Activated CD8-positive, alpha-beta T cell treated with anti-CD3 and anti-CD28 coated beads, Interleukin-2, amount 10 ng/mL, durations not matched to agents 7 days and 5 days (primary cell): ENCODE results near the gene CDKL4. TPM values are rescaled to one million over a fixed set of nuclear protein-coding genes. Genes with fewer than 3 reads are reported as not detected.
A peak's percentile ranks its signal among the peaks of the same experiment; 100 is the strongest.

Experiments used
- ATAC-seq: fragments of 150-1000 bp; cut with Tn5 transposase; one replicate; pipeline ENCODE4 v1.10.0; 2021; ENCODE audit warnings: moderate library complexity
- CTCF ChIA-PET: fragments of 350-600 bp; sonication (Branson Sonifier 250); formaldehyde crosslinking; loops from one replicate; lab custom pipeline; 2021; ENCODE audit warnings: antibody characterized with exemption; lab: Charles Lee
- POLR2A ChIA-PET: fragments of 350-600 bp; sonication (Branson Sonifier 250); formaldehyde crosslinking; loops from one replicate; lab custom pipeline; 2021; ENCODE audit warnings: antibody characterized with exemption; lab: Charles Lee
- DNase-seq: peaks from one replicate; pipeline ENCODE4 v3.0.0-alpha.2; 2020
- H3K27ac Mint-ChIP-seq: one replicate; pipeline ENCODE4 v1.8.0; 2021; ENCODE audit warnings: mild to moderate bottlenecking, mixed read lengths
- H3K27me3 Mint-ChIP-seq: one replicate; pipeline ENCODE4 v1.8.0; 2021; ENCODE audit warnings: low read depth, mixed read lengths
- H3K36me3 Mint-ChIP-seq: one replicate; pipeline ENCODE4 v1.8.0; 2021; ENCODE audit warnings: low read depth, mixed read lengths
- H3K4me1 Mint-ChIP-seq: one replicate; pipeline ENCODE4 v1.8.0; 2021; ENCODE audit warnings: low read depth, mixed read lengths
- H3K4me3 Mint-ChIP-seq: one replicate; pipeline ENCODE4 v1.8.0; 2021; ENCODE audit warnings: mild to moderate bottlenecking, mixed read lengths
- H3K9me3 Mint-ChIP-seq: one replicate; pipeline ENCODE4 v1.8.0; 2022; ENCODE audit warnings: mixed read lengths; ENCODE audit not compliant: insufficient read depth
- total RNA-seq, 2 experiments: library from RNA; stranded (reverse); gene quantifications; one replicate each; pipeline ENCODE4 v1.2.3, GENCODE V29; 2021

The CDKL4 gene
- total RNA-seq, 2 experiments from 2014 or later, result 1.1 TPM

DNA sequence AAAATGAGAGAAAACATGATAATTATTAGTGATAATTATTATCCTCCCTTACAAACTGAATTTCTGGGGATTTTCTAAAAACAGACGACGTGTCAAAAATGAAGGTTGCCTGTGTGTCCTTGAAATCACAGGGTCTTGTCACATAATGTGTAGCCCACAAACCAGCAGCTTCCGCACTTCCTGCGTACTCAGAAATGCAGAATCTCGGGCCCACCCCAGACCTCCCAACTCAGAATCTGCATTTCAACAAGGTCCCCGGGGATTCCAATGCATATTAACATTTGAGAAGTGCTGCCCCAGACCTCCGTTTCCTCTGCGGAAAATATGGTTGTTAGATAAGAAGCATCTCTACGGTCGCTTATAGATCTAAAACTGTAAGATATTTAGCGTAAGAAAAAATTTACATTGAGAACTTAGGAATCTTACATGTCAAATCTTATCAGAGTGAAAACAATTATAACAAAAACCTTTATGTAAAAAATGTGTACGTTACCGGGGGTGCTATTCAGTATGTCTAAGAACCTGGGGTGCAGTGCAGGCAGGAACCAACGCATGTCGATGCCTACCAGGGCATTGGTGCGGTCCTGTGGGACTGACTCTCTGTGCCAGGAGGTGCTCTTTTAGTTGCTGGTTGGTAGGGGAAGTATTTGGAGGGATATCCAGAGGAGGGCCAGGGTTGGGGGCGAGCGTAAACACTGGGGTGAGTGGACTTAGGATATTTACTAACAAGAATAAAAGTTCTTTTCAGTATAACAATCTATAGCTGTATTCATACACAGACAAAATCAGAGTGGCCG, 15.2 kb downstream of the CDKL4 start:
- DNase-seq (peak; percentile 81), ATAC-seq (peak; percentile 66)
- H3K4me3 Mint-ChIP-seq, result peak overlapping the region; percentile 61
- H3K9me3 Mint-ChIP-seq, result no peaks in the 10 kb centered on the region
- peaks cover 55% of the 10 kb centered on the region for H3K4me1 Mint-ChIP-seq
- peaks cover 3% of the 10 kb centered on the region for H3K27me3 Mint-ChIP-seq
- H3K27ac Mint-ChIP-seq, result peak overlapping the region; percentile 97
- ChIA-PET CTCF (interaction anchor here (0.6 to 6.8 kb wide), 73 partner anchors 9 to 501 kb away, joined by 3 to 282 read pairs (median 5); partner anchors contain the start of gene SOS1), POLR2A (interaction anchor here (0.6 to 7.2 kb wide), 14 partner anchors 11 to 477 kb away, joined by 3 to 157 read pairs (median 6); partner anchors contain the start of genes SOS1 and SRSF7)
- peaks cover 8% of the 10 kb centered on the region for H3K36me3 Mint-ChIP-seq

DNA sequence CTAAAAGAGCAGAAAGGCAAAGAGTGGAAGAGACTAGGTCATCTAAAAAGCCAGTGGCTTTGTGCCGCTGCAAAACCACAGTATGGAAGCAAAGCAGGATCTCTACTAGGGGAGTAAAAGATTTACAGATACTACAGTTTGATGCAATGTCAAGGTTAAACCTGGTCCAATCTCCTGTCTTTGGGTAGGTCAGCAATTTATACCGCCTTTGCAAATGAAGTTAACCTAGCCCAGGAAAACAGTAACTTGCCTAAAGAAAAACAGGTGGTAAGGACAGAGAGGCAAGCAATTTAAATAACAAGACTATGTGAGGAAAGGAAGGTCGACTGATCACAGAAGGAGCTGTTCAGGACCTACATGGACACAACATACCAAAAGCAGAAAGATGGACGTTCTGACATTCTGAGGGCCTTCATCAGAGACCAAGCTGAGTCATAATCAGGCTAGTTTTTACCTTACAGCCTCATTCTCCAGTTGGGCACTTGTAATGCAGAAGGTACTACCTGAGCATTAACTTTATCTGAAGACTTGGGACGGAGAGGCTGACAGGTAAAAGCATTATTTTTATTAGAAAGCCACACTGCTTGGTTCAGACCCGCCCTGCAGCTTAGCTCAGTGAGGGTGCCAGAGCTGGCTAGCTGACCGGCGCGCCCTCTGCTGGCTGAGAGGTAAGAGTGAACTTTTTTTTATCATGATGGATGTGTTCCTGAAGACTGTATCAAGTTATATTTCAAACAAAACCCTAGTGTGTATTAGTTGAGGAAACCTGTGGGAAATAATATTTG, 15.9 kb downstream of the CDKL4 start:
- peaks cover 11% of the 10 kb centered on the region for H3K36me3 Mint-ChIP-seq
- ATAC-seq, result peak; percentile 82
- H3K4me1 Mint-ChIP-seq, result peaks cover 57% of the 10 kb centered on the region

DNA sequence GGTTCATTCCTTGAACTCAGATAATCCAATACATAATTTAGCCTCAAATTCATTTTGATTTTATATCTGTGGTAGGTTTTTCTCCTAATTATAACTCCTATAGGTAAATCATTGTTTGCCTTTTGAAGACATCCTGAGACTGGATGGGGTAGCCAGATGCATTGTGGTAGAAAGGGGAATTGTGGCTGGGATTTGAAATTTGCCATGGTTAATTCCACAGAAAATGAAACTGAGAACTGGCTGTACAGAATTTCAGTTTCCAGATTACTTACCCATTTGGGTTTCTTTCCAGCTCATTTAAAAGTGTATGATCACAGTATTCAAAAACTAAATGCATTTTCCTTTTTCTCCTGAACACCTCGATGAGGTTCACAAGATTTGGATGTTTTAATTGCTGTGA, 18.2 kb downstream of the CDKL4 start:
- H3K9me3 Mint-ChIP-seq, result peaks cover 14% of the 10 kb centered on the region
- POLR2A ChIA-PET, result interaction anchor here (1.2 to 7.2 kb wide), 4 partner anchors 9 to 107 kb away, joined by 4 to 157 read pairs (median 26); partner anchors contain the start of gene SOS1
- peaks cover 67% of the 10 kb centered on the region for H3K4me1 Mint-ChIP-seq
- H3K4me3 Mint-ChIP-seq, result peak overlapping the region; percentile 16
- CTCF ChIA-PET, result interaction anchor here (0.9 to 6.8 kb wide), 7 partner anchors 10 to 278 kb away, joined by 3 to 213 read pairs (median 5); partner anchors contain the start of gene SOS1
- peaks cover 25% of the 10 kb centered on the region for H3K36me3 Mint-ChIP-seq
- no peak for DNase-seq
- H3K27me3 Mint-ChIP-seq, result no peaks in the 10 kb centered on the region
- ATAC-seq, result no peak
- peak overlapping the region; percentile 74 for H3K27ac Mint-ChIP-seq

More for the DNA sequence above, 15.9 kb downstream of the CDKL4 start:
- Mint-ChIP-seq H3K27ac (peak overlapping the region; percentile 97), H3K27me3 (no peaks in the 10 kb centered on the region), H3K9me3 (peaks cover 5% of the 10 kb centered on the region), H3K4me3 (peak overlapping the region; percentile 61)
- peak; percentile 92 for DNase-seq
- ChIA-PET CTCF (interaction anchor here (0.7 to 6.8 kb wide), 29 partner anchors 9 to 279 kb away, joined by 3 to 282 read pairs (median 8); partner anchors contain the start of gene SOS1), POLR2A (interaction anchor here (0.6 to 7.2 kb wide), 10 partner anchors 10 to 476 kb away, joined by 3 to 157 read pairs (median 6); partner anchors contain the start of genes SOS1 and SRSF7)

DNA sequence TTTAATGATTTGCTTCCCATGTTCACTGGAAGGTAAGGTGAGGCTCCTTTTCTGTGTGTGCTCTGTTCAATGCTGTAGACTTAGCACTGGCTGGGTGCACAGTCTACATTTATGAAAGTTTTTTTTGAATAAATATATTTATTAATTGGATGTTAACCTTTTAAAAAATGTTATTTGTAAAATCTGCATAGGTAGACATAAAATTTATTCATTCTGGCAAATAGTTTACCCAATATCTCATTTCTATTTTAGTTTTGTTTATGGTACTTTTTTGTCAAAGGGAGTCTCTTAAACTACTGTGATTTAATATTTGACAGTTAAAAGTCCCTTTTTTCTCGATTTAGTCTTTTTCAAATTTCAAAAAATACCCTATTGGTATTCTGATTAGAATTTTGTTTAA, 19.9 kb downstream of the CDKL4 start:
- H3K4me1 Mint-ChIP-seq, result peaks cover 71% of the 10 kb centered on the region
- ChIA-PET CTCF (interaction anchor here (6.8 kb wide), 1 partner anchor 105 kb away, joined by 213 read pairs; the partner anchor contains the start of gene SOS1), POLR2A (interaction anchor here (2.8 to 7.2 kb wide), 2 partner anchors 99 to 106 kb away, joined by 18 to 157 read pairs; partner anchors contain the start of gene SOS1)
- ATAC-seq (no peak), DNase-seq (no peak)
- no peak overlapping the region for H3K4me3 Mint-ChIP-seq
- H3K27ac Mint-ChIP-seq, result no peak overlapping the region
- H3K9me3 Mint-ChIP-seq, result peaks cover 14% of the 10 kb centered on the region
- H3K27me3 Mint-ChIP-seq, result no peaks in the 10 kb centered on the region
- peaks cover 34% of the 10 kb centered on the region for H3K36me3 Mint-ChIP-seq

DNA sequence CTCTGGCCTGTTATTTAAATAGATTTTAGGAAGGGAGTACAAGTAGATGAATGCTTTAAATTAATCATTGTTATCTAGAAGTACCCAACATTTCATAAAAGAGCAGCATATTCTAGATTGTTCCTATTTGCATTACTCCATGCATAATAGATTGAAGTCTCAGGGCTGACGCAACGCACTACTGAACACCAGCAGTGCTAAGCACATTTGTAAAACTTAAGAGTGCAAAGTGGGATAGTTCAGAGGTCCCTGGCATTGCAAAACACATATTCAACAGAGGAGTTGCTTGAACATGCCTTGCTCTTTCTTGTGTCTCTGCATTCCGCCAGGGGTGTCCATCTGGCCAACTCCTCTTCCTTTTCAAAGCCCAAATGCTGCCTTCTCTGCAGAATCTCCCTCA, 22.3 kb downstream of the CDKL4 start:
- ATAC-seq (no peak), DNase-seq (no peak)
- Mint-ChIP-seq H3K27ac (peak overlapping the region; percentile 48), H3K4me3 (no peak overlapping the region), H3K36me3 (peaks cover 33% of the 10 kb centered on the region), H3K9me3 (peaks cover 14% of the 10 kb centered on the region), H3K4me1 (peaks cover 70% of the 10 kb centered on the region), H3K27me3 (no peaks in the 10 kb centered on the region)
- ChIA-PET POLR2A (interaction anchor here (14.6 kb wide), 1 partner anchor 98 kb away, joined by 315 read pairs; the partner anchor contains the start of gene SOS1), CTCF (interaction anchor here (1.2 kb wide), 1 partner anchor 22 kb away, joined by 3 read pairs; no protein-coding TSS in a partner anchor)

DNA sequence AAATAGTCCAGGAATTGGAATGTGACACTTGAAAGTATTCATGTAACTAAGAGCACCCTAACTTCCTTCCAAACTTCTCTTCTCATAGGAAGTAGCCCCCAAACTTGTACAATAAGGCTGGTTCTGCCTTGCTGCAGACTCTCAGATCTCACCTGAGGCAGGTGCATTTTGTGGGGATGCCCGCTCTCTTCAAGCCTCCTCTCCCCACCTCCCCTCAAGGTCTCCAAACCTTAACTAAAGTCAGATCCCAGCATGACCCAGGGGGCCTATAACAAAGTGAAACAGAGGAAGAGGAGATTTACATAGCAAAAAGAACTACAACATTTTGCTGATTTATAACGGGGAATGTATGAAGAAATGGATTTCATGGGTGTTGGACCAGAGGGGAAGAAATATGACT, 23.6 kb downstream of the CDKL4 start:
- Mint-ChIP-seq H3K27ac (peak overlapping the region; percentile 91), H3K36me3 (peaks cover 40% of the 10 kb centered on the region), H3K4me3 (peak overlapping the region; percentile 55), H3K4me1 (peaks cover 70% of the 10 kb centered on the region), H3K27me3 (no peaks in the 10 kb centered on the region), H3K9me3 (peaks cover 14% of the 10 kb centered on the region)
- DNase-seq, result no peak
- no peak for ATAC-seq
- ChIA-PET POLR2A (interaction anchor here (14.6 kb wide), 1 partner anchor 97 kb away, joined by 315 read pairs; the partner anchor contains the start of gene SOS1), CTCF (interaction anchor here (1.8 to 4.8 kb wide), 3 partner anchors 8 to 92 kb away, joined by 5 to 47 read pairs (median 23); no protein-coding TSS in a partner anchor)

DNA sequence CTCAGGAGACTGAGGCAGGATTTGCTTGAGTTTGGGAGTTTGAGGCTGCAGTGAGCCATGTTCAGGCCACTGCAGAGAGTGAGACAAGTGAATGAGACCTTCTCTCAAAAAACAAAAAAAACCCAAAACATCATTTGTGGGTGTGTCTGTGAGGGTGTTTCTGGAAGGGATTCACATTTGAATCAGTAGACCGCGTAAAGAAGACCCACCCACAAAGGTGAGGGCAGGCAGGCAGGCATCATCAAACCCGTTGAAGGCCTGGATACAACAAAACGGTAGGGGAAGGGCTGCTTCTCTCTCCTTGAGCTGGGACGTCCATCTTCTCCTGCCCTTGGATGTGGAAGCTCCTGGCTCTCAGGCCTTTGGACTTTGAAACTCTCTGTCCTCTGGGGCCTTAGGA, 25.4 kb downstream of the CDKL4 start:
- peak overlapping the region; percentile 30 for H3K4me3 Mint-ChIP-seq
- peak; percentile 49 for DNase-seq
- peaks cover 47% of the 10 kb centered on the region for H3K36me3 Mint-ChIP-seq
- ChIA-PET CTCF (interaction anchor here (0.9 to 4.8 kb wide), 6 partner anchors 8 to 99 kb away, joined by 3 to 47 read pairs (median 21); partner anchors contain the start of gene SOS1), POLR2A (interaction anchor here (1.3 to 14.6 kb wide), 5 partner anchors 9 to 467 kb away, joined by 4 to 315 read pairs (median 13); partner anchors contain the start of genes SOS1 and SRSF7)
- ATAC-seq, result no peak
- peaks cover 14% of the 10 kb centered on the region for H3K9me3 Mint-ChIP-seq
- peaks cover 74% of the 10 kb centered on the region for H3K4me1 Mint-ChIP-seq
- H3K27ac Mint-ChIP-seq, result peak overlapping the region; percentile 97
- no peaks in the 10 kb centered on the region for H3K27me3 Mint-ChIP-seq

DNA sequence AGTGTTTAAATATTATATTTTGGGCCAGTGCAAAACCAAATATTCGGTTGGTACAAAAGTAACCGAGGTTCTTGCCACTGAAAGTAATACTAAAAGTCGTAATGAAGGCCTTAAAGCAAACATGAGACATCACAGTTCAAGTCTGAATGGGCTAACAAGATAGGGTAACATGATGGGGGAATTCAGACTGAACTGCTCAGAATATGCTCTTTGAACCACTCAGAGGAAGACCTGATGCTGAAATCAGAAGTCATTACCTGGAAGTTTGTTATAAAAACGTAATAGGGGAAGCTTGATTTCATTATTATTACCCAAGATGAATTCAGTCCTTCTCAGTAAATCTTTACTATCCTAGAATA, 26.6 kb downstream of the CDKL4 start:
- Mint-ChIP-seq H3K36me3 (peaks cover 45% of the 10 kb centered on the region), H3K9me3 (peaks cover 9% of the 10 kb centered on the region)
- DNase-seq, result no peak

DNA sequence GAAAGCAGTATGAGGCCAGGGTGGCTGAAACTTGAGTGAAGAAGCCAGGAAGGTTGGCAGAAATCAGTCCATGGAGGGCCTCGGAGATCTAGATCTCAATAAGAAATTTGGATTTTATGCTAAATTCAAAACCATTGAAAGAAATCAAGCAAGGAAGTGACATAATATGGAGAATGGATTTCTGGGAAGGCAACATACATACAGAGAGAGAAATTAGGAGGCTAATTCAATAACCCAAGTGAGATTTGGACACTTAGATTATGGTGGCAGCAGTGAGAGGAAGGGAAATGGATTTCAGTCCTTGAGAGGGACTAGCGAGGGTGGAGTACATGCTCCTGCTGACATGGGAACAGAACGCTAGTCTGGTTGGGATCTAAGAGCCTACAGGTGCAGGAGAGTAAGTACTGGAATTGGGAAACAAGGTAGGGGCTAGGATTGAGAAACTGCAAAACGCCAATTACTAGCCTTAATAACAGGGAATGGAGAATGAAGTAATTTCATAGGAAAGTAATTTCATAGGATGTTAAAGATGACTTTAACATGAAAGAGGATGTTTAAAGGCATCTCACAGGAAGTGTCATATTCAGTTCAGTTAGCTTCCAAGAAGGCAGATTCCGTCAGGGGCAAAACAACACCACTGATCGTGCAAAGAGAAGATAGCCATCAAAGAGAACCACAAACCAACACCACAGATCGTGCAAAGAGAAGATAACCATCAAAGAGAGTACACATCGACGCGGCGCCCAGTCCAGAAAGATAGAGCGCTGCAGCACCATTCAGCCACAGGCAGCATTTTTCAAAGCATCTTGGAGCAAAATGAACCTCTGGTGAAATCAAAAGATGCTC, 27.2 kb downstream of the CDKL4 start:
- Mint-ChIP-seq H3K4me3 (peak overlapping the region; percentile 57), H3K36me3 (peaks cover 43% of the 10 kb centered on the region), H3K27me3 (no peaks in the 10 kb centered on the region), H3K4me1 (peaks cover 76% of the 10 kb centered on the region), H3K9me3 (peaks cover 4% of the 10 kb centered on the region), H3K27ac (peak overlapping the region; percentile 97)
- CTCF ChIA-PET, result interaction anchor here (1.0 to 4.8 kb wide), 7 partner anchors 11 to 97 kb away, joined by 3 to 47 read pairs (median 14); partner anchors contain the start of gene SOS1
- ATAC-seq (peak; percentile 90), DNase-seq (peak; percentile 96)
- POLR2A ChIA-PET, result interaction anchor here (1.8 to 14.6 kb wide), 5 partner anchors 9 to 93 kb away, joined by 4 to 315 read pairs (median 13); partner anchors contain the start of gene SOS1

More for the DNA sequence above, 26.6 kb downstream of the CDKL4 start:
- Mint-ChIP-seq H3K27me3 (no peaks in the 10 kb centered on the region), H3K4me1 (peaks cover 78% of the 10 kb centered on the region), H3K27ac (peak overlapping the region; percentile 97), H3K4me3 (peak overlapping the region; percentile 57)
- ChIA-PET CTCF (interaction anchor here (2.6 to 4.8 kb wide), 5 partner anchors 11 to 97 kb away, joined by 14 to 47 read pairs (median 22); partner anchors contain the start of gene SOS1), POLR2A (interaction anchor here (1.9 to 14.6 kb wide), 4 partner anchors 8 to 94 kb away, joined by 4 to 315 read pairs (median 14); partner anchors contain the start of gene SOS1)
- peak; percentile 63 for ATAC-seq

DNA sequence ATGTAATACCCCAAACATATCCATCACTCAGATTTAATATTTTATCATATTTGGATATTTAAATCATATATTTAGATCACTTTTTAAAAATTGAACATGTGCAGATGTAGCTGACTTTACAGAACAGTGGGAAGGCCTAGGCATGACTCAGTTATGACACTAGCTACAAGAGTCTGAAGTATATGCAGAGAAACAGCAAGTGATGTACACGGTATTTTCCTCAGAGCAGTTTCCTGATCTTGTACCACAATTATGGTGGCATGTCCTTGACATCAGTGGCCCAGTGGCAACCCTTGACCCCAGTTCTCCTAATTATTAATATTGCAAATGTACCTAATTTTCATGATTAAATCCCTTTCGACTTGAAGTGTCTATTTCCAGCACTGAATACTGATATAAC, 28.2 kb downstream of the CDKL4 start:
- H3K4me1 Mint-ChIP-seq, result peaks cover 82% of the 10 kb centered on the region
- ChIA-PET POLR2A (interaction anchor here (0.5 to 14.6 kb wide), 4 partner anchors 10 to 93 kb away, joined by 3 to 315 read pairs (median 4); partner anchors contain the start of gene SOS1), CTCF (interaction anchor here (0.6 to 4.8 kb wide), 9 partner anchors 10 to 91 kb away, joined by 3 to 23 read pairs (median 5); no protein-coding TSS in a partner anchor)
- DNase-seq, result no peak
- peaks cover 46% of the 10 kb centered on the region for H3K36me3 Mint-ChIP-seq
- no peaks in the 10 kb centered on the region for H3K9me3 Mint-ChIP-seq
- no peak for ATAC-seq
- no peak overlapping the region for H3K4me3 Mint-ChIP-seq
- H3K27me3 Mint-ChIP-seq, result no peaks in the 10 kb centered on the region
- peak overlapping the region; percentile 97 for H3K27ac Mint-ChIP-seq
